GM18502 (cell line): Measurements from ENCODE around the gene KPNA1.
"Not testable (repeated sequence)": the region's sequence is repeated elsewhere in the genome, so short reads cannot be mapped to it uniquely, and the experiment has no call there.

Source experiments
- ATAC-seq: cut with Tn5 transposase; IDR thresholded peaks from one replicate; pipeline ENCODE4 v1.9.1; 2021; ENCODE audit warnings: mild to moderate bottlenecking; ENCODE audit not compliant: unreplicated experiment, poor library complexity

The KPNA1 gene

DNA sequence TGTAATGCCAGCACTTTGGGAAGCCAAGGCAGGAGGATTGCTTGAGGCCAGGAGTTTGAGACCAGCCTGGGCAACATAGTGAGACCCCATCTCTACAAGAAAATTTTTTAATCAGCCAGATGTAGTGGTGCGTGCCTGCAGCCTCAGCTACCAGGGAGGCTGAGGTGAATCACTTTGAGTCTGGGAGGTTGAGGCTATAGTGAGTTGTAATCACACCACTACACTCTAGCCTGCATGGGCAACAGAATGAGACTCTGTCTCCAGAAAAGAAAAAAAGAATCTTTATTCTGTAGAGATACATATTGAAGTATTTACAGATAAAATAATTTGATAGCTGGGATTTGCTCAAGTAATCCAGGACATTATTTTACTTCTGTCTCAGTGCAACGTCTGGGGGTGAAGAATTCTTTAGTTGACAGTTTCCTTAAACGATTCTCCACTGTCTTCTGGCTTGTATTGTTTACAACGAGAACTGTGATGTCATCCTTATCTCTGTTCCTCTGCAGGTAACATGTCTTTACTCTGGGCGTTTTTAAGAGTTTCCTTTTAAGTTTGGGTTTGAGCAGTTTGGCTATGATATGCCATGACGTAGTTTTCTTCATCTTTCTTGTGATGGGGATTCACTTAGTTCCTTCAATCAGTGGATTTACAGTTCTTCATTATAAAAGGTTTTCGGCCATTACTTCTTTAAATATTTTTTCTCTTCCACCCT, 26.3 kb downstream of the KPNA1 start:
- no peak for ATAC-seq

DNA sequence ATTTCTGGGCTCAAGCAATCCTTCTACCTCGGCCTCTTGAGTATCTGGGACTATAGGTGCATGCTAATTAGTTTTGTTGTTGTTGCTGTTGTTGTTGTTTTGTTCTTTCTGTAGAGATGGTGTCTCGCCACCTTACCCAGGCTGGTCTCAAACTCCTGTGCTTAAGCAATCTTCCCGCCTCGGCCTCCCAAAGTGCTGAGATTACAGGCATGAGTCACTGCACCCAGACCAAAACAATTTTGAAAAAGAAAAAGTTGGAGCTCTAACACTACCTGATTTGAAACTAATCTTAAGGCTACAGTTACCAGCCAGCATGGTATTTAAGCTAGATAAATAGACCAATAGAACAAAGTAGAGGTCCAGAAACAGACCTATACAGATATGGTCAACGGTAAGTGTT, 29.8 kb downstream of the KPNA1 start:
- ATAC-seq: no peak

DNA sequence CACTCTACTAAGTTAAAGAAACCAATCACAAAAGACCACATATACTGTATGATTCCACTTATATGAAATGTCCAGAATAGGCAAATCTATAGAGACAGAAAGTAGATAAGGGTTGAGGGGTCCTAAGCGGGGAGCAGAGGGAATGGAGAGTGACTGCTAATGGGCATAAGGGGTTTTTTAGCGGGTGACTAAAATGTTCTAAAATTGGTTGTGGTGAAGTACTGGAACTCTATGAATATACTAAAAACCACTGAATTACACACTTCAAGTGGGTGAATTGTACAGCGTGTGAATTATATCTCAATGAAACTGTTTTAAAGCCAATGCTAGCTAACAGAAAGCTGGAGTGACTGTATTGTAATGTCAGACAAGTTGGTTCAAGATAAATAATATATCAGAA, 33.3 kb downstream of the KPNA1 start:
- ATAC-seq: no peak

DNA sequence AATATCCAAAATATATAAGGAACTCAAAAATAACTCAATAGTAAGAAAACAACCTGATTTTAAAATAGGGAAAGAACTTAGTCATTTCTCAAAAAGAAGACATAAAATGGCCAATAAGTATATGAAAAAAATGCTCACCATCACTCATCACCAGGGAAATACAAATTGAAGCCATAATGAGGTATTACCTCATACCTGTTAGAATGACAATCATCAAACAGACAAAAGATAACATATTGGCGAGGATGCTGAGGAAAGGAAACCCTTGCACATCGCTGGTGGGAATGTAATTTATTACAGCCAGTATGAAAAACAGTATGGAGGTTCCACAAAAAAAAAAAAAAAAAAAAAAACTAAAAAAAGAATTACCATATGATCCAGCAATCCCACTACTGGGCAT, 38.2 kb downstream of the KPNA1 start:
- no peak for ATAC-seq

DNA sequence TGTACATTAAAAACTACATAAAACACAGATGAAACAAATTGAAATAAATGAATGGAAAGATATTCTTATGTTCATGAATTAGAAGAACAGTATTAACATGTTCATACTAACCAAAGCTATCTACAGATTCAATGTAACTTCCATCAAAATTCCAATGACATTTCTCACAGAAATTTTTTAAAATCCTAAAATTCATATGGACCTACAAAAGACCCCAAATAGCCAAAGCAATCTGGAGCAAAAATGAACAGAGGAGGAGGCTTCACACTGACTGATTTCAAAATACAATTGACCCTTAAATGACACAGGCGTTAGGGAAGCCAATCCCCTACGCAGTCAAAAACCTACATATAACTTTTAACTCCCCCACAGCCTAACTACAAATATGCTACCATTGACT, 39.4 kb downstream of the KPNA1 start:
- ATAC-seq: no peak

DNA sequence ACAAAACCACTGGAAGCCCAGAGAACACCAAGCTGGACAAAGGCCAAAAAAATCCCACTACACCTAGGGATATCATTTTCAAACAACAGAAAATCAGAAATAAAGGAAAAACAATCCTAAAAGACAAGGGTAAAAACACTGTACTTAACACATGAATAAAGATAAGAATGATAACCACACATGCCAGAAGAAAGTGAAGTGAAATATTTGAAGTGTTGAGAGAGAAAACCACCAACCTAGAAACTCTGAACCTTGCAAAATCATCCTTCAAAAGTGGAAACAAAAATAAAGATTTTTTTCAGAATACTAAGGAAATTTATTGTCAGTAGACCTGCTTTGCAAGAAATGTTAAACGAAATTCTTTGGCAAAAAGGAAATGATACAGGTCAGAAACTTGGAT, 45.1 kb downstream of the KPNA1 start:
- no peak for ATAC-seq

DNA sequence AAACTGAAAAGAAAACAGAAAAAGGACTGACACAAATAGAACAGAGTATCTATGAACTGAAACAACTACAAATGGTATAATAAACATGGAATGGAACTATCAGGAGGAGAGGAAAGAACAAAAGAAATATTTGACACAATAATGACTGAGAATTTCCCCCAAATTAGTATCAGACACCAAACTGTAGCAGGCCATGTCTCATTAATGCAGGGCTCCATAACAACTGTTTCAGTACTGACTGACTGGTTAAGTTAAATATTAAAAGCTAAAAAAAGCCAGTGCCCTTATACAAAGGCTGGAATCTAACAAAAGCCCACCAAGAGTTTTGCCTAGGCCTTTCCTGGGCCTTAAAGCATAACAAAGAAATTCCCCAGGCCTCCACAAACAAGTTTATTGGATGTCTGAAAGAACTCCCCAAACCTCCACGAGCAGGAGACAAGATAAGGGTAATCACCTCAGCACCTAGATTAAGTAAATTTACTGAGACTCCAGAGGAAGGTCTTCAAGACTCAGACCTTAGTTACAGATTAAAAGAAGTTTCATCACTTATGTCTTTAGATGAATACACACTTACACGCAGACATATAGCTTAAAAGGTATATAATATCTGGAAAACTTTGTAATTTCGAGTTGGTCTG, 45.7 kb downstream of the KPNA1 start:
- ATAC-seq: no peak

DNA sequence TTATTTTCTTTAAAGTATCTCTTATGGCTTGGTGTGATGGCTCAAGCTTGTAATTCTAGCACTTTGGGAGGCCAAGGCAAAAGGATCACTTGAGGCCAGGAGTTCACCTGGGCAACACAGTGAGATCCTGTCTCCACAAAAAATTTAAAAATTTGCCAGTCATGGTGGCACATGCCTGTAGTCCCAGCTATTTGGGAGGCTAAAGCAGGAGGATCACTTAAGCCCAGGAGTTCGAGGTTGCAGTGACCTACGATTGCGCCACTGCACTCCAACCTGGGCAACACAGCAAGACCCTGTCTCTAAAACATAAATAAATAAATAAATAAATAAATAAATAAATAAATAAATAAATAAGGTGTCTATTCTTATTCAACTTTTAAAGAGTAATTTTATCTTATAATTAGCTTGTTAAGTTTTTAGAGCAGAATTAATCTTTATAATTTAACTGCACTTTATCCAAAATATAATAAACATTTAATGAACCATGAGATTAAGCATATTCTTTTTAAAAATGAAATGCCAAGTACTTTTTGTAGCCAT, 48.0 kb downstream of the KPNA1 start:
- no peak for ATAC-seq

DNA sequence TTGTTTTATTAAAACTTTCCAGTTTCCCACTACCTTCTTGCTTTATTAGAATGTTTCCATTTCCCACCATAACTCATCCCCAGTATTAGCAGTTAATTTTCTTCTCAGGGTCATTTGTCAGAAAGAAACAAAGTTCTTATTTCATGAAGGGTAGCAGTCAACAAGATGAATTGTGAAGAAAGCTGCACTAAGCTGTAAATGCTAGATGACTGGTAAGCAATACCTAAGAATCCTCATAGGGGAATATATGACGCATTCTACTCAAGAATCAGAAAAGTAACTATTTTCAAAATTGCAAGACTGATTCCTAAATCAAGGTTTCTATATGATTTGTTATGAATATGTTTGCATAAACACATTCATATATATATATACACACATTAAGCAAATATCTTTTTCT, 50.1 kb downstream of the KPNA1 start:
- ATAC-seq: no peak

DNA sequence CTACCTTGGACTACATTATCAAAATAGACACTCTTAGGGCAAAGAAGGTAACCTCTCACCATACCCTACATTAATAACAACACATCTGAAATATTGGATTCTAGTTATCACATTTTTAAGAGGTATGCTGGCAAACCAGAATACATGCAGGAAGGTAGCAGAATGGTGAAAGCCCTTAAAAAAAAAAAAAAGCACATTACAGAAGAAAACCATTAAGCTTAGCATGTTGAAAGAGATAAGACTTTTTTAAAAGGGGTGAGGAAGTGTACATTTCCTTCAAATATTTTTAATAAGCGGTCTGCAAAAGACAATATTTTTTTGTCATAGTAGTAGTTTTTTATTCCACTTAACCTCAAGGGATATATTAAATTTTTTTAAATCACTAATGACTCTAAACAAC, 52.3 kb downstream of the KPNA1 start:
- no peak for ATAC-seq

DNA sequence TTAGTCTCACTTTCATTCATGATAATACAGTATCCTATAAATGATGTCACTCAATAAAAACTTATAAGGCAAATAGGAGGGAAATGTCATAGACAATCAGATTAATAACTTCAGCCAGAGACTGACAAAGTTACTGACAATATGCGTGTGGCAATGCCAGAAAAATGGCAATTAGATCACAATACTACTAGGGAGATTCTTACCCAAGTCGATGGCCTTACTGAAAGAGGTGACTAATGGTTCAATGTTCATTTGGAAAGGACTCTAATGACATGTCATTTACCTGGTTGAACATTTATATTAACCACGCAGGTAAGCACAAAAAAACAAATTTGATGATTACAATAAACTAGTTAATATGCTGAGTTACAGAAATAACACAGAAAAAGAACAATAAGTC, 52.9 kb downstream of the KPNA1 start:
- no peak for ATAC-seq

DNA sequence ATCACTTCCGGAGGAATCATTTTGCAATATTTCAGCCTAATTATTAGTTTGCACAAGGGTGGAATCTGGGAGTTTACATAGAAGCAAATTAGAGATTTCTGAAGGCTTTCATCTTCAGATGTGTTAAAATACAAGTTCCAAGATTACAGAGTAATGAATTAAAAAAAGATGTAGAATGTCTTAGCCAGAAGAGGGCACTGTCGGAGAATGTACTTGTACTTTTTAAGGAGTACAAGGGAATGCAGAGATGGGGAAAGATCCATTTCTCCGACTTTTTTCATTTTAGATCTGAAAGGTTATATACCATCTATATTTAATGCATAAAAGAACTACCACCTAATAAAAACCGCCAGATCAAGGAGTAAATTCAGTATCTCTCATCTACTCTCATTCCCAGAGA, 55.7 kb downstream of the KPNA1 start:
- no peak for ATAC-seq

DNA sequence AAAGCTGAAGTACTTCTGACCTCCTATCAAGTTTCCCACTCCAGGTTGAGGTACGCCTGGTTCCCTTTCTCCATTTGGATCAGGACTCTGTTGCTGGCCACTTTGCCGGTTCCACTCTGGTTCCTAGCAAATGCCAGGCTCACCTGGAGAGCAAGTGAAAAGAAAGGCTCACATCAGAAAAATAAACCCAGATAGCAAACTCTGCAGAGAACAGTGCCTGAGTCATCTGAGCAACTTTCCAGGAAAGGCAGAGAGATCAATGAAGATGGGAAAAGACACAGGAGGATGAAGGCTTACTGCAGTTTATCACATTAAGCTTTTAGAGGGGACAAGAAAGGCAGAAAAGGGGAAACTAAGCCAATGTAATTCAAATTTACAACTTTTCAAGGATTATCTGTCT, 57.0 kb downstream of the KPNA1 start:
- no peak for ATAC-seq

DNA sequence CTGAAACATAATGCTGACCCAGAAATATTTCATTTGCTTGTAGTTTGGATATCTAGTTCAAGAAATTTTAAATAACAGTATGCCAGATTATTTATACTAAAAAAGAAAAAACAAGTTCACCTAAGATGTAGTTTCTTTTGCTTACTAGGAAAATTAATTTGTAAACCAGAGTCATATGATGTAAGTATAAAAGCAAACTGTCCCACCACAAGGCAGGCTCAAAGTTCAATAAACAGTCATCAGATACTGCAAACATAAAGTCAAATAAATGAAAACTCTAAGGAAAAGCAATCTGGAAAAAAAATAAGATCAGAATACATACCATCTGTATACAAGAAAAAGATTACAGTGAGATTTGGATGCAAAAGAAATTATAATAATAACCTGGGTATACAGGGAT, 58.7 kb downstream of the KPNA1 start:
- ATAC-seq: no peak

DNA sequence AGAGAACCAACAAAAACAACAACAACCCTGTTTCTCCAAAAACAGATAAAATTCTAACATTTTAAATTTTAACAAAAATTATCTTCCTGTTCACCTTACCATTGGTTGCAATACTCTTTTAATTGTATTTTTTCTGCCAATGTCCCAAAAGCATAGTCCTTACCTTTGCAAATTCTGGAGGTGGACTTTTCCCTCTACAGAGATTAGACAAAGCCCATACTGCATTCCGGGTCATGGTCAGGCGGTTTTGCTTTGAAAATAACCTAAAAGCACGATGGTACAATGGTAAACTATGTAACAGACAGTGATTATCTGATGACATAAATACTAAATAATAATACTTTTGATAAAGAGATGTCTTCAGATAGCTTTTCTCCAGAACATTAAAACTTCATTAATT, 63.4 kb downstream of the KPNA1 start:
- ATAC-seq: no peak

DNA sequence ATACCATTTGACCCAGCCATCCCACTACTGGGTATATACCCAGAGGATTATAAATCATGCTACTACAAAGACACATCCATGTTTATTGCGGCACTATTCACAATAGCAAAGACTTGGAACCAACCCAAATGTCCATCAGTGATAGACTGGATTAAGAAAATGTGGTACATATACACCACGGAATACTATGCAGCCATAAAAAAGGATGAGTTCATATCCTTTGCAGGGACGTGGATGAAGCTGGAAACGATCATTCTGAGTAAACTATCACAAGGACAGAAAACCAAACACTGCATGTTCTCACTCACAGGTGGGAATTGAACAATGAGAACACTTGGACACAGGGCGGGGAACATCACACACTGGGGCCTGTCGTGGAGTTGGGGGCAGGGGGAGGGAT, 66.5 kb downstream of the KPNA1 start:
- ATAC-seq: not testable (repeated sequence)

DNA sequence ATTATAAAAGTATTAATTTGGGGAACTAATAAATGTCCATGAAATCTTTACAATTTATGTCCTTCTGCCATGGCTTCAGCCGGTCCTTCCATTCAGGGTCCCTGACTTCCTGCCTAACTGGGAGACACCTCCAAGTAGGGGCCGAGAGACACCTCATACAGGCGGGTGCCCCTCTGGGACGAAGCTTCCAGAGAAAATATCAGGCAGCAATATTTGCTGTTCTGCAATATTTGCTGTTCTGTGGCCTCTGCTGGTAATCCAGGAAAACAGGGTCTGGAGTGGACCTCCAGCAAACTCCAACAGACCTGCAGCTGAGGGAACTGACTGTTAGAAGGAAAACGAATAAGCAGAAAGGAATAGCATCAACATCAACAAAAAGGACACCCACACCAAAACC, 70.2 kb downstream of the KPNA1 start:
- ATAC-seq: not testable (repeated sequence)

DNA sequence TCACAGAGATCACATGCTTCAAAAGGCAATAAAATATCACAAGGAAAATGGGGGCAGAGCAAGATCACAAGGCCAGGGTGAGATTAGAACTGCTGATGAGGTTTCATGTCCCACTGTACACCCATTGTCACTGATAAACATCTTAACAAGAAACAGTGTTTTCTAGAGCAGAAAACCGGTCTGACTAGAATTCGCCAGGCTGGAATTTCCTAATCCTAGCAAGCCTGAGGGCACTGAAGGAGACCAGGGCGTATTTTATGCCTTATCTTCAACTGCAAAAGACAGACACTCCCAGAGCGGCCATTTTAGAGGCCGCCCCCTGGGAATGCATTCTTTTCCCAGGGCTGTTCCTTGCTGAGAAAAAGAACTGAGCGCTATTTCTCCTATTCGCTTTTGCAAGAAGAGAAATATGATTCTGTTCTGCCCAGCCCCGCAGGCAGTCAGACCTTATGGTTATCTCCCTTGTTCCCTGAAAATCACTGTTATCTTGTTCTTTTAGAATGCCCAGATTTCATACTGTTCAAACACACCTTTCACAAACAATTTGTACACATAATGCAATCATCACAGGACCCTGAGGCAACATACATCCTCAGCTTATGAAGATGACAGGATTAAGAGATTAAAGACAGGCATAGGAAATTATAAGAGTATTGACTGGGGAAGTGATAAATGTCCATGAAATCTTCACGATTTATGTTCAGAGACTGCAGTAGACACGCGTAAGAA, 70.8 kb downstream of the KPNA1 start:
- ATAC-seq: not testable (repeated sequence)

DNA sequence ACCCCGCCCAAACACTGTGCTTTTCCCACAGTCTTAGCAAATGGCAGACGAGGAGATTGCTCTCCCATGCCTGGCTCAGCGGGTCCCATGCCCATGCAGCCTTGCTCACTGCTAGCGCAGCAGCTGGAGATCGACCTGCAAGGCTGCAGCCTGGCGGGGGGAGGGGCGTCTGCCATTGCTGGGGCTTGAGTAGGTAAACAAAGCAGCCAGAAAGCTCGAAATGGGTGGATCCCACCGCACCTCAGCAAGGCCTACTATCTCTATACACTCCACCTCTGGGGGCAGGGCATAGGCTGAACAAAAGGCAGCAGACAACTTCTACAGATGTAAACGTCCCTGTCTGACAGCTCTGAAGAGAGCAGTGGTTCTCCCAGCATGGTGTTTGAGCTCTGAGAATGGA, 71.6 kb downstream of the KPNA1 start:
- no peak for ATAC-seq

DNA sequence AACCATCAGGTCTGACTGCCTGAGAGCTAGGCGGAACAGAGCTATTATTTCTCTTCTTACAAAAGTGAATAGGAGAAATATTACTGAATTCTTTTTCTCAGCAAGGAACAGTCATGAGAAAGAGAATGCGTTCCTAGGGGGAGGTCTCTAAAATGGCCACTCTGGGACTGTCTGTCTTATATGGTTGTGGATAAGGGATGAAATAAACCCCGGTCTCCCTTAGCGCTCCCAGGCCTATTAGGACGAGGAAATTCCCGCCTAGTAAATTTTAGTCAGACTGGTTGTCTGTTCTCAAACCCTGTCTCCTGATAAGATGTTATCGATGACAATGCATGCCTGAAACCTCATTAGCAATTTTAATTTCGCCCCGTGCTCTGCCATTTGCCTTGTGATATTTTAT, 78.8 kb downstream of the KPNA1 start:
- no peak for ATAC-seq

DNA sequence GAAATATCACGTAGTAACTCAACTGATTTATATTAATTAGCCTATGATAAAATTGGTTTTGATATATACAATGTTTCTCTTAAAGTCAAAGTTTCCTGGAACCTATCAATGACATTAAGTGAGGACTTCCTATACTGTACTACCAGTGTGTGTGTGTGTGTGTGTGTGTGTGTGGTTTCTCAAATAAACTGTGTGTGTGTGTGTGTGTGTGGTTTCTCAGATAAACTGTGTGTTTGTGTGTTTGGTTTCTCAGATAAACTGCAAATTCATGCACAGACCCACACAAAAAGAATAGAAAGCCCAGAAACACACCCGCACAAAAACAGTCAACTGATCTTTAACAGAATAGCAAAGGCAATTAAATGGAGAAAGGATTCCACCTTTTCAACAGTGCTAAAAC, 84.4 kb downstream of the KPNA1 start:
- ATAC-seq: no peak
